Coronary artery (tissue), 2 donors: ENCODE results near the gene GAGE1.
"Not testable (repeated sequence)": the region's sequence is repeated elsewhere in the genome, so short reads cannot be mapped to it uniquely, and the experiment has no call there.

ENCODE experiments used
- DNase-seq: peaks from one replicate; pipeline ENCODE4 v3.0.0-alpha.2; 2017; ENCODE audit warnings: low spot score
- H3K27ac ChIP-seq, 2 donors: fragments of 200-600 bp; sonication (generic); one replicate each; pipeline ENCODE4 v1.5.1; 2016 to 2019
- H3K4me3 ChIP-seq: fragments of 200-600 bp; sonication (generic); 2 replicates; pipeline ENCODE4 v1.5.1; 2016; ENCODE audit warnings: mild to moderate bottlenecking, moderate library complexity
- CTCF ChIP-seq: fragments of 200-600 bp; sonication (generic); IDR thresholded peaks from one replicate; pipeline ENCODE4 v1.5.1; 2019; ENCODE audit warnings: antibody characterized with exemption

GAGE1 gene

GRCh38 chrX:49598720-49599119, at the start of gene GAGE1:
Gene GAGE1 (plus strand): TSS chrX:49599020. CDS start chrX:49600175, 1,155 bp downstream.
- not testable (repeated sequence) for DNase-seq, H3K27ac ChIP-seq, H3K4me3 ChIP-seq

- H3K4me3 ChIP-seq, H3K27ac ChIP-seq, DNase-seq: not testable (repeated sequence)
Observed at GRCh38 chrX:49550989-49551388, 47.8 kb upstream of the GAGE1 start, which contains the start of gene GAGE12E. Gene GAGE12E (plus strand): TSS chrX:49551289. CDS start chrX:49552444, 1,155 bp downstream.

- not testable (repeated sequence) for H3K4me3 ChIP-seq, DNase-seq, H3K27ac ChIP-seq
Observed at GRCh38 chrX:49560542-49560941, 38.3 kb upstream of the GAGE1 start, which contains the start of gene GAGE12F. Gene GAGE12F (plus strand): TSS chrX:49560842. CDS start chrX:49561997, 1,155 bp downstream.

GRCh38 chrX:49568728-49569127, 30.1 kb upstream of the GAGE1 start:
- not testable (repeated sequence) for H3K4me3 ChIP-seq

GRCh38 chrX:49569152-49569551, 29.7 kb upstream of the GAGE1 start:
- H3K4me3 ChIP-seq, DNase-seq: not testable (repeated sequence)

More at GRCh38 chrX:49568728-49569127, 30.1 kb upstream of the GAGE1 start:
- not testable (repeated sequence) for DNase-seq, H3K27ac ChIP-seq

GRCh38 chrX:49570100-49570499, 28.7 kb upstream of the GAGE1 start, which contains the start of gene GAGE12G:
Gene GAGE12G (plus strand): TSS chrX:49570400. CDS start chrX:49571555, 1,155 bp downstream.
- not testable (repeated sequence) for DNase-seq, H3K27ac ChIP-seq, H3K4me3 ChIP-seq

More at GRCh38 chrX:49569152-49569551, 29.7 kb upstream of the GAGE1 start:
- H3K27ac ChIP-seq, result not testable (repeated sequence)

GRCh38 chrX:49579649-49580048, 19.2 kb upstream of the GAGE1 start, which contains the start of gene GAGE12H:
Gene GAGE12H (plus strand): TSS chrX:49579949. CDS start chrX:49581104, 1,155 bp downstream.
- H3K27ac ChIP-seq, DNase-seq, H3K4me3 ChIP-seq: not testable (repeated sequence)

- not testable (repeated sequence) for DNase-seq, H3K27ac ChIP-seq, H3K4me3 ChIP-seq
Observed at GRCh38 chrX:49589196-49589595, 9.6 kb upstream of the GAGE1 start, which contains the start of gene GAGE2A. Gene GAGE2A (plus strand): TSS chrX:49589496. CDS start chrX:49590651, 1,155 bp downstream.

- not testable (repeated sequence) for H3K4me3 ChIP-seq, DNase-seq, H3K27ac ChIP-seq
Observed at GRCh38 chrX:49589769-49590478, 8.9 kb upstream of the GAGE1 start.

- not testable (repeated sequence) for DNase-seq, H3K4me3 ChIP-seq, H3K27ac ChIP-seq
Observed at GRCh38 chrX:49590488-49590887, 8.3 kb upstream of the GAGE1 start.

GRCh38 chrX:49610718-49611310, 12.0 kb downstream of the GAGE1 start:
- TF ChIP-seq CTCF, result no peak
- H3K27ac ChIP-seq, result no peak overlapping the region
- H3K4me3 ChIP-seq, result no peak overlapping the region
- no peak for DNase-seq

- no peak overlapping the region for H3K4me3 ChIP-seq
- no peak for DNase-seq
- TF ChIP-seq CTCF, result no peak
- no peak overlapping the region for H3K27ac ChIP-seq
Observed at GRCh38 chrX:49618574-49618973, 19.8 kb downstream of the GAGE1 start.
